Sigmoid colon (tissue), 7 donors: Measurements from ENCODE around the gene BCR. TPM values are rescaled to one million over a fixed set of nuclear protein-coding genes. Genes with fewer than 3 reads are reported as not detected.

Experiments used
- DNase-seq: peaks from one replicate; pipeline ENCODE4 v3.0.0-alpha.2; 2019
- H3K27ac ChIP-seq, 4 donors: fragments of 200-600 bp; sonication (generic); one replicate each; pipeline ENCODE4 v1.5.1; 2016 to 2019; ENCODE audit warnings: mild to moderate bottlenecking in 1 of 4
- H3K27me3 ChIP-seq, 3 donors: fragments of 200-600 bp; sonication (generic); one replicate each; pipeline ENCODE4 v1.5.1; 2019; ENCODE audit warnings: mild to moderate bottlenecking in 1 of 3
- H3K36me3 ChIP-seq, 4 donors: fragments of 200-600 bp; sonication (generic); one replicate each; pipeline ENCODE4 v1.5.1; 2016 to 2019
- H3K4me1 ChIP-seq, 4 donors: fragments of 200-600 bp; sonication (generic); one replicate each; pipeline ENCODE4 v1.5.1; 2017 to 2019
- H3K4me3 ChIP-seq, 4 donors: fragments of 200-600 bp; sonication (generic); one replicate each; pipeline ENCODE4 v1.5.1; 2017 to 2019; ENCODE audit warnings: mild to moderate bottlenecking in 2 of 4, moderate library complexity in 1 of 4
- H3K9me3 ChIP-seq, 4 donors: fragments of 200-600 bp in 3 of 4; sonication (generic) in 3 of 4; one replicate each; pipeline versions ENCODE4 v1.5.1 to v1.6.1; 2013 to 2019
- CTCF ChIP-seq, 4 experiments: fragments of 450-650 bp in 3 of 4; fragments of 200-600 bp in 1 of 4; IDR thresholded peaks; one replicate each; pipeline ENCODE4 v1.5.1; 2016 to 2019; ENCODE audit warnings: antibody characterized with exemption in 4 of 4, mild to moderate bottlenecking in 3 of 4, moderate library complexity in 2 of 4
- EP300 ChIP-seq, 4 donors: sonication (generic); formaldehyde crosslinking; IDR thresholded peaks; one replicate each; pipeline ENCODE4 v1.6.1; 2017; ENCODE audit warnings: antibody characterized with exemption in 4 of 4
- POLR2A ChIP-seq, 2 donors: fragments of 450-650 bp; IDR thresholded peaks; one replicate each; pipeline ENCODE4 v1.6.1; 2016; ENCODE audit warnings: antibody characterized with exemption in 2 of 2, mild to moderate bottlenecking in 2 of 2, moderate library complexity in 2 of 2
- POLR2AphosphoS5 ChIP-seq, 4 donors: sonication (generic); formaldehyde crosslinking; IDR thresholded peaks; one replicate each; pipeline ENCODE4 v1.6.1; 2017; ENCODE audit warnings: antibody characterized with exemption in 4 of 4
- WGBS, 2 donors: extraction: QIAGEN DNeasy Blood & Tissue Kit; methylation state at CpG; one replicate each; pipeline ENCODE4 v1.1.7; 2013; 5-methylcytosine and 5-hydroxymethylcytosine counted together
- intact Hi-C: fragments of 100-400 bp; cut with DNase I; formaldehyde crosslinking; loops from one replicate; pipeline ENCODE4 v1.15.1; 2023
- polyA plus RNA-seq, 3 donors: library from polyadenylated mRNA; stranded (reverse); fragments of 200-250 nt; gene quantifications; one replicate each; pipeline ENCODE4 v1.2.3, GENCODE V29; 2013
- total RNA-seq, 4 donors: library from RNA; depleted of rRNA; stranded (reverse); fragments of >200 nt; gene quantifications; one replicate each; pipeline ENCODE4 v1.1.0, GENCODE V29; 2016
- donor health status: healthy with polysubstance abuse.
- donor health status: Bipolar disorder and iron deficiency.
- donor health status: healthy.

BCR gene
- total and polyA plus RNA-seq, 7 donors = 10.8 to 39.9 (median 17.5) TPM

GRCh38 chr22:23242473-23243001 lies 62.2 kb downstream of the BCR start:
- H3K36me3 ChIP-seq = no peaks in the 10 kb centered on the region
- TF ChIP-seq POLR2AphosphoS5 (IDR thresholded peaks at IDR 0.05) = no peak
- no peak for TF ChIP-seq POLR2A (IDR thresholded peaks at IDR 0.05)
- no peak for TF ChIP-seq CTCF (IDR thresholded peaks at IDR 0.05)
- no peak for TF ChIP-seq EP300 (IDR thresholded peaks at IDR 0.05)
- intact Hi-C loops = no loop called here
- WGBS, 2 donors = 73 to 85% methylated on average over 10 of the region's 10 CpGs
- no peak overlapping the region for H3K4me3 ChIP-seq
- no peaks in the 10 kb centered on the region for H3K27me3 ChIP-seq
- DNase-seq = no peak
- H3K27ac ChIP-seq = no peak overlapping the region
- peaks cover 0 to 27% (median 19%) of the 10 kb centered on the region in 4 donors for H3K4me1 ChIP-seq
- no peaks in the 10 kb centered on the region for H3K9me3 ChIP-seq

DNA sequence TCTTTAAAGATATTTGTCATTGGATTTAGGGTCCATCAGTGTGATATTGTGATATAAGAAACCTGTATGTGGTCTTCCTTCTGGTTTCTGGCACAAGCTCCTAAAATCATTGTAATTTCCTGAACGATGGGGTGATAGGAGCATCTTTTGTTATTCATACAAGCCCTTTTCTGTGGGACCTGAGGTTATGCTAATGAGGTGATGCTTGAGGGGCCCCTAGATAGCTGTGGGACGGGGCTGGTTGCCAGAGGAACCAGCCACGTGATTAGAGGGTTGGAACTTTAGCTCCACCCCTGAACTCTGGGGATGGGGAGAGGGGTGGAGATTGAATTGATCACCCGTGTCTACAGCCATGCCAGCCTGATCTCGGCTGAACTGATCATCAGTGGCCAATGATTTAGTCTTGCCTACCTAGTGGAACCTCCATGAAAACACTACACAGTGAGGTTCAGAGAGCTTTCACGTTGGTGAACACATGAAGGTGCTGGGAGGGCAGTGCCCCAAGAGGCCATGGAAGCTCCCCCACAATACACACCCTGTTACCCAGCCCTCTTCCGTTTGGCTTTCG lies 62.8 kb downstream of the BCR start:
- H3K4me1 ChIP-seq = peaks cover 0 to 23% (median 16%) of the 10 kb centered on the region in 4 donors
- WGBS, 2 donors = 46 to 57% methylated on average over 8 of the region's 8 CpGs
- no peak overlapping the region for H3K27ac ChIP-seq
- no peaks in the 10 kb centered on the region for H3K27me3 ChIP-seq
- no peaks in the 10 kb centered on the region for H3K36me3 ChIP-seq
- TF ChIP-seq POLR2A (IDR thresholded peaks at IDR 0.05) (no peak), EP300 (IDR thresholded peaks at IDR 0.05) (no peak), CTCF (IDR thresholded peaks at IDR 0.05) (no peak), POLR2AphosphoS5 (IDR thresholded peaks at IDR 0.05) (no peak)
- H3K9me3 ChIP-seq = no peaks in the 10 kb centered on the region
- intact Hi-C loops = no loop called here
- no peak overlapping the region for H3K4me3 ChIP-seq
- no peak for DNase-seq

DNA sequence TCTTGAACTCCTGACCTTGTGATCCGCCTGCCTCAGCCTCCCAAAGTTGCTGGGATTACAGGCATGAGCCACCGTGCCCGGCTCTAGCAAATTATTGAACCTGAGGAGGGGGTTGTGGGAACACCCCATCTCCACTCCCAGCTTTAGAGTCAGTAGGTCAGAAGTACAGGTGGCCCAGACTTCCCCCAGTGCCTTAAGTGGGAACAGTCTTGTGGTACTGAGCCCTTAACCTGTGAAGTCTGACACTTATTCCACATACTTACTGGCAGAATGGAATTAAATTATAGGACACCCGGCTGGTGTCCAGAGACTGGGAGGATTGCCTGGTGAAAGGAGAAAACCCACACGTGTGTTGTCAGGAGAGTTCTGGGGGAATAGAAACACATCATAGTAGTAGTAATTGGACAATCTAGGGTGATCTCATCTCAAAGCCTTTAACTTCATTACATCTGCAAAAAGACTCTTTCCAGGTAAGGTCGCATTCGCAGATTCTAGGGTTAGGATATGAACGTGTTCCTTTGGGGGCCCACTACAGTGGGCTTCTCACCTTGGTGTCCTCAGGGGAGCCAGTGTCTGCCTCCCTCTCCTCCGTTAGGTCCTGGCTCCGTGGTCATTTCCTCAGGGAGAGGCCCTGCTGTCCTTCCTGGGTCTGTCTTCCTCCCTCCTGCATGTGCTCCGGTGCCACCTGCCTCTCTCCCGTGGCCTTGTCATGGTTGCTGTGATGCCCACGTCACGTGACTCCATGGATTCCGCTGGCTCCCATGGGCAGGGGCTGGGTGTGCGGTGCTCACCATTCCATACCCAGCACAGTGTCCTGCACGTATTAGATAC lies 63.8 kb downstream of the BCR start:
- no peak for DNase-seq
- peak overlapping the region in 1 of 4 donors; percentile 60 for H3K27ac ChIP-seq
- intact Hi-C loops = no loop called here

GRCh38 chr22:23244690-23245044 lies 64.4 kb downstream of the BCR start:
- 87 to 92% methylated on average over 5 of the region's 5 CpGs for WGBS, 2 donors
- TF ChIP-seq CTCF (IDR thresholded peaks at IDR 0.05) (no peak), POLR2AphosphoS5 (IDR thresholded peaks at IDR 0.05) (no peak), EP300 (IDR thresholded peaks at IDR 0.05) (no peak)
- H3K27me3 ChIP-seq = no peaks in the 10 kb centered on the region
- H3K4me3 ChIP-seq = no peak overlapping the region
- H3K9me3 ChIP-seq = no peaks in the 10 kb centered on the region
- peaks cover 0 to 23% (median 18%) of the 10 kb centered on the region in 4 donors for H3K4me1 ChIP-seq
- no peaks in the 10 kb centered on the region for H3K36me3 ChIP-seq
- intact Hi-C loops = no loop called here
- DNase-seq = no peak
- peak overlapping the region in 3 of 4 donors; percentile 37 to 61 (median 60) for H3K27ac ChIP-seq

More for the DNA sequence above, 63.8 kb downstream of the BCR start:
- H3K4me1 ChIP-seq = peaks cover 0 to 23% (median 18%) of the 10 kb centered on the region in 4 donors
- no peak for TF ChIP-seq CTCF (IDR thresholded peaks at IDR 0.05)
- TF ChIP-seq POLR2A (IDR thresholded peaks at IDR 0.05) = no peak
- TF ChIP-seq EP300 (IDR thresholded peaks at IDR 0.05) = no peak
- TF ChIP-seq POLR2AphosphoS5 (IDR thresholded peaks at IDR 0.05) = no peak
- H3K4me3 ChIP-seq = no peak overlapping the region
- H3K9me3 ChIP-seq = no peaks in the 10 kb centered on the region
- H3K36me3 ChIP-seq = no peaks in the 10 kb centered on the region
- WGBS, 2 donors = 89 to 90% methylated on average over 17 of the region's 17 CpGs
- H3K27me3 ChIP-seq = no peaks in the 10 kb centered on the region
